Stimulated activated CD4-positive, alpha-beta T cell treated with anti-CD3 and anti-CD28 coated beads, Interleukin-15, amount 100 ng/mL, for 24 hours (primary cell): ENCODE results near the gene TNS2.
A peak's percentile ranks its signal among the peaks of the same experiment; 100 is the strongest.
"Not testable (repeated sequence)": the region's sequence is repeated elsewhere in the genome, so short reads cannot be mapped to it uniquely, and the experiment has no call there.

Source experiments
- DNase-seq: peaks from one replicate; pipeline ENCODE4 v3.0.0-alpha.2; 2020

TNS2 gene

GRCh38 chr12:53094796-53095595 lies 45.1 kb downstream of the TNS2 start:
- not testable (repeated sequence) for DNase-seq

DNA sequence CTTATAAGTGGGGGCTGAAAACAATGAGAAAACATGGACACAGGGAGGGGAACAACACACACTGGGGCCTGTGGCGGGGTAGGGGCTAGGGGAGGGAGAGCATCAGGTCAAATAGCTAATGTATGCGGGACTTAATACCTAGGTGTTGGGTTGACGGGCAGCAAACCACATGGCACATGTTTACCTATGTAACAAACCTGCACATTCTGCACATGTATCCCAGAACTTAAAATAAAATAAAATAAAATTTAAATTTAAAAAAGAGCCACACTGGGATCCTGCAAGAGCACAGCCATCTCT lies 45.7 kb downstream of the TNS2 start:
- not testable (repeated sequence) for DNase-seq

DNA sequence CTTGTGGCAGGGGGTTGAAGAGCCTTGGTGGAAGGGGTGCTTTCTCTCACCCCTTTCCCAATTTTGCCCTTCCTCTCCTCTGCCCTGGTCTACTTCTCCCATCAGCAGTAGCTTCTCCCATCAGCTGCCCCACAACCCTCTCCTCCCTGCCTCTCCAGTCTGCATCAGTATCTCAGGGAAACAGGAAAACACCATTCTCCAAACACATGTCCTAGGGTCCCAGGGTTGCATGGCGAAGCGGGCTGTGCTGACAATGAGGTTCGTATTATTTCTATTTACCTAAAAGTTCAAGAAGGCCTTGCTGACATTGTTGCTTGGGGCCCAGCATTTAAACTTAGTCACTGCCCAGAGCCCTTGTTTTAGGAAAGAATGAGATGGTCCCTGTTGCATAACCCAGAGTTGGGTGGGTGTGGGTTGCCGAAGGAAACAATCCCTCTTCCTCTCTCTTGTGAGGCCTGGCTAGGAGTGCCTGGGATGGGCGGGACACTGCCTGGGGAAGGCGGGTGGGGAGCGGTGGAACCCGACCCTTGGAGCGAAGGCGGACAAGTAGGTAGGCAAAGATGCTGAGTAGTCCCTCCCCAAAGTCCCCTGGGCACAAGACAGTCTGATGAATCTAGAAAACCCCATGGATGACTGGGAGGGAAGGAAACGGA lies 46.4 kb downstream of the TNS2 start:
- DNase-seq = no peak

GRCh38 chr12:53096759-53097158 lies 46.9 kb downstream of the TNS2 start:
- DNase-seq = no peak

DNA sequence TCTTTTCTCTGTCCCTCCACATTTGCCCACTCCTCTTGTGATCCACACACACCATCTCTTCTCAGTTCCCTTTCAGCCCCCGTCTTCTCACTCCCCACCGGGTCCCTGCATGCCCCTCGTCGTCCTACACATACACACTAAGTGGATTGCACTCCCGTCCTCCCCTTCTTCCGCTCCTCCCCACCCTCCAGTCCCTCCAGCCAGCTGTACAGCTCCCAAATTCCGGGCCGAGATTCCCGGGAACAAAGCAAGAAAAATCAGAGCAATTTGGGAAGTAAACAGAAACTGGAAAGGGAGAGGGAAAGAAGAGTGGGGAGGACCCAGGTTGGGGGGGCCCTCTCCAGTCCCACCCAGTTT lies 47.3 kb downstream of the TNS2 start:
- no peak for DNase-seq

DNA sequence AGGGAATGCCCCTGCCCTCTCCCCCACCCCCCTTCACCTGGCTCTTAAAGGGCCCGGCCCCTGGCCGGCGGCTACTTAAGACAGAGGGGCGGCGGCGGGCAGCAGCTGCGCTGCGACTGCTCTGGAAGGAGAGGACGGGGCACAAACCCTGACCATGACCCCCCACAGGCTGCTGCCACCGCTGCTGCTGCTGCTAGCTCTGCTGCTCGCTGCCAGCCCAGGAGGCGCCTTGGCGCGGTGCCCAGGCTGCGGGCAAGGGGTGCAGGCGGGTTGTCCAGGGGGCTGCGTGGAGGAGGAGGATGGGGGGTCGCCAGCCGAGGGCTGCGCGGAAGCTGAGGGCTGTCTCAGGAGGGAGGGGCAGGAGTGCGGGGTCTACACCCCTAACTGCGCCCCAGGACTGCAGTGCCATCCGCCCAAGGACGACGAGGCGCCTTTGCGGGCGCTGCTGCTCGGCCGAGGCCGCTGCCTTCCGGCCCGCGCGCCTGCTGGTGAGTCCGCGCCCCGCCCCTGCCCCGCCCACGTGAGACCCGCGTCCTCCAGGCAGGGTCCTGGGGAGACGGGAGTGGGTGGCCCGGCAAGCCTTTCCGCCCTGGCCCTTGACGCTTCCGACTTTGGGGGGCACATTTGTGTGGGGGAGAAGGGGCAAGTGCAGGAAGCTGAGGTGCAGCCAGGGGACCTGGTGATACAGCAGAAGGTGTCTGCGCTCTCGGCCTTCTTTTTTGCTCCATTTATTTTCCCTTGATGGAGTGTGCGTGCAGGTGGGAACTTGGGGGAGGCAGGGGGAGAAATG lies 47.9 kb downstream of the TNS2 start, which contains the start of gene IGFBP6:
IGFBP6 (plus strand) TSS at position 104 of the 790 bp plus-strand sequence; CDS start at position 155, 51 bp downstream.
- DNase-seq = peak; percentile 81

GRCh38 chr12:53098354-53098981 lies 48.6 kb downstream of the TNS2 start:
- DNase-seq = peak; percentile 48

DNA sequence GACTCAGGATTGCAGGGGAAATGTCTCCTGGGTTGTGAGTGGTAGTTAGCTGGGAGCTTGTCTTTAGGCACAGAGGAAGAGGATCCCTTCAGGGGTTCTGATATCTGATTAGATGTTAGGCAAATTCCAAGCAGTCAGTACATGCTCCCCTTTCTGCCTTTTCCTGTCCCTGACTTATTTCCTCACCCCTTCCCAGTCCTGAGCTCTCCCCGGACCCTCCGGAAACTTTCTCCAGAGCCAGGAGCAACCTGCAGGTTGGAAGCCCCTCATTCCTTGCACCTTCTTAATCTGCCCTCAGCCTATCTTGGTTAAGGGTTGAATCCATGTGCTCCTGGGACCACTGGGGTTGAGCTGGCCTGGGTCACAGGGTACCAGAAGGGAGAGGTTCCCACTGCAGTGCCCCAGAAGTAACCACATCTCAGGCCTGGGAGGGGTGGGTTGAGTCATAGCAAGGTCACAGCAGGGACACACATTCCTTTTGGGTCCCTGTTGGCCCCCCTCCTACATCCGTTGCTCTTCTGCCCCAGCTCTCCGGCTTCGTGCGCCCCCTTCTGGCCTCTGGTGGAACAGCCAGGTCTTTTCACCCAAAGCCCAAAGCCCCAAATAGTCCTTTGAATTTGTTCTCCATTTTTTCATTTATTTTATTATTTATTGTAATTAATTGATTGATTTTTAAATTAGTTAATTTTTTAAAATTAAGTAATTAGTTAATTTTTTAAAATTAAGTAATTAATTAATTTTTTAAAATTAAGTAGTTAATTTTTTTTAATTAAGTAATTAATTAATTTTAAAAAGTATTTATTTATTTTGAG lies 49.4 kb downstream of the TNS2 start:
- DNase-seq = peak; percentile 92

- DNase-seq = no peak
Measured at GRCh38 chr12:53100466-53101151, 50.7 kb downstream of the TNS2 start.

DNA sequence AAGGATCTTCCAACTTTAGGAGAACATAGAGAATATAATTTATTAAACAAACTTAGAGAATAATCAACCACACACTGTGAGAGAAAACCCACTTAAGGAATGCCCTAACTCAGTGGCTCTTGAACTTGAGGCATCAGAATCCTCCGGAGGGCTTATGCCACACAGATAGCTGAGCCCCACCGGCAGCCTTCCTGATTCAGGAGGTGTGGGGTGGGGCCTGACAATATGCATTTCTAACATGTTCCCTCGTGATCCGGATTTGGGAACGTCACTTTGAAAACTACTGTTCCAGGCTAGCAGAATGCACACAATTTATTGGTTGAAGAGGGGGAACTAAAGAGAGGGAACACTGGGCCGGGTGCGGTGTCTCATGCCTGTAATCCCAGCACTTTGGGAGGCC lies 51.4 kb downstream of the TNS2 start:
- no peak for DNase-seq

GRCh38 chr12:53101931-53102781 lies 52.3 kb downstream of the TNS2 start:
- no peak for DNase-seq

- DNase-seq = peak; percentile 56
Measured at GRCh38 chr12:53102883-53103807, 53.3 kb downstream of the TNS2 start, which contains the start of gene SOAT2. TSS of gene SOAT2 (plus strand) at chr12:53103486. CDS start at chr12:53103578, 92 bp downstream.

GRCh38 chr12:53103860-53104305 lies 54.0 kb downstream of the TNS2 start:
- no peak for DNase-seq

DNA sequence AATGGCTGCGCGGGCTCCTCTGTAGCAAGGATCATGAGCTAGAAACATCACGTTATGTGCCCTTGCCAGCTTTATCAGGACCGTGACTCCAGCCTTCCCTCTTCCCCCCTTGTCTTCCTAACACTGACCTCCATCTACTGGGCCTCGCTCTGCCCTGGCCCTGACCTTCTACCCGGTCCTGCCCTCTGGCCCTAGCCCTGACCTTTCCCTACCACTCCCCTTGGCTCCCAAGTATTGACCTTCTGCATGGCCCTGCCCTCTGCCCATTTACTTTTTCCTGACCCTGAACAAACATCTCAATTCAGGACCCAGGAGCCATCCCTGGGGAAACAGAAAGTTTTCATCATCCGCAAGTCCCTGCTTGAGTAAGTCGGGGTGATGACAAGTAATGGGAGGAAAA lies 55.4 kb downstream of the TNS2 start:
- no peak for DNase-seq

DNA sequence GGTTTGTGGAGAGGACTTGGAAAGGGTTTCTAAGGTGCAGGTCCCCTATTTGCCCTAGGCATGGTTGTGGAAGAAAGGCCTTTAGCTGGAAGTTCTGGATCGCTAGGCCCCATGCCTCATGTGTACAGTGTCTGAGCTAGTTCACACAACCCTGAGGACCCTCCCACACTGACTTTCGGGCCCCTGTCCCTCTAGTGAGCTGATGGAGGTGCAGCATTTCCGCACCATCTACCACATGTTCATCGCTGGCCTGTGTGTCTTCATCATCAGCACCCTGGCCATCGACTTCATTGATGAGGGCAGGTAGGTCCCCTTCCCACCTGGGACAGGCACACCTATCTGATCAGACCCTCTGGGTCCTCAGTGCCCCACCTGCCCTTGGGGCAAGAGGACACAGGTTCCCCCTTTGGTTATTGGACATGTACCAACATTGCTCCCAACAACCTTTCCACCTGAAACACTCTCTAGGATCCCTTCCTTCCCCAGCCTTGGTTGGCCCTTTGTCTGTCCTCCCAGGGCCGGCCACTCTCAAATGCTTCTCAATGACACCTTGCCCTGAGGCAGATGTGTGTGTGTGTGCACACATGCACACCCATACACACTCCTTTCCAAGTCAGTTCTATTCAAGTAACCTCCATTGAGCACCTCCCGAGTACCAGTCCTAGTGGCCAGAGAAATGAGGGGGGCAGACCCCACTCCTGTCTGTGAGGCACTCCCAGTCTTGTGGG lies 56.0 kb downstream of the TNS2 start:
- DNase-seq = no peak

- no peak for DNase-seq
Measured at GRCh38 chr12:53107122-53107521, 57.3 kb downstream of the TNS2 start.

DNA sequence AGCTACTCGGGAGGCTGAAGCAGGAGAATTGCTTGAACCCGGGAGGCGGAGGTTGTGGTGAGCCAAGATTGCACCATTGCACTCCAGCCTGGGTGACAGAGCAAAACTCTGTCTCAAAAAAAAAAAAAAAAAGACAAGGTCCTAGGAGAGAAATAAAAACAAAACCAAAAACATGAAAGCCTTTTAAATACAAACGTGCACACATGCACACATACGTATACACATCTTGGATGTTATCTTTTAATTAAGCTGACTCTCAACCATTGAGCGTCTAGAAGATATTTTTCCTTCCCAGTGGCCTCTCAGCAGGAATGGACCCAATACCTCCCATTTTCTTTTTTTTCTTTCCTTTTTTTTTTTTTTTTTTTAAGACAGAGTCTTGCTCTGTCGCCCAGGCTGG lies 62.6 kb downstream of the TNS2 start:
- not testable (repeated sequence) for DNase-seq

GRCh38 chr12:53113136-53113705 lies 63.4 kb downstream of the TNS2 start:
- DNase-seq = no peak
